Heart left ventricle (tissue), 16 donors: Measurements from ENCODE around the gene TRIM54. TPM values are rescaled to one million over a fixed set of nuclear protein-coding genes. Genes with fewer than 3 reads are reported as not detected.

Source experiments
- ATAC-seq, 4 donors: fragments of 200-7000 bp; cut with Tn5 transposase; one replicate each; pipeline ENCODE4 v1.9.1; 2020 to 2022; ENCODE audit warnings: moderate library complexity in 4 of 4, mild to moderate bottlenecking in 3 of 4, moderate number of reproducible peaks in 1 of 4
- DNase-seq, 5 donors: peaks; one replicate each; pipeline ENCODE4 v3.0.0-alpha.2; 2020
- H3K27ac ChIP-seq, 12 donors: fragments of 200-600 bp; sonication (generic) in 4 of 12; one replicate each; pipeline versions ENCODE4 v1.5.0 to v1.8.0; 2016 to 2022; ENCODE audit warnings: mild to moderate bottlenecking in 2 of 12
- H3K27me3 ChIP-seq, 9 donors: fragments of 200-600 bp; sonication (generic) in 2 of 9; one replicate each; pipeline versions ENCODE4 v1.5.1 to v1.8.0; 2016 to 2022; ENCODE audit warnings: mild to moderate bottlenecking in 3 of 9
- H3K36me3 ChIP-seq, 9 donors: fragments of 200-600 bp; sonication (generic) in 2 of 9; one replicate each; pipeline versions ENCODE4 v1.5.0 to v1.8.0; 2018 to 2022; ENCODE audit warnings: mild to moderate bottlenecking in 2 of 9
- H3K4me1 ChIP-seq, 12 donors: fragments of 200-600 bp; sonication (generic) in 4 of 12; one replicate each; pipeline versions ENCODE4 v1.5.0 to v1.8.0; 2016 to 2022; ENCODE audit warnings: mild to moderate bottlenecking in 3 of 12
- H3K4me3 ChIP-seq, 12 donors: fragments of 200-600 bp; sonication (generic) in 4 of 12; one replicate each; pipeline versions ENCODE4 v1.5.0 to v1.8.0; 2017 to 2022; ENCODE audit warnings: mild to moderate bottlenecking in 9 of 12, moderate library complexity in 4 of 12
- H3K9me3 ChIP-seq, 12 donors: fragments of 200-600 bp; sonication (generic) in 4 of 12; one replicate each; pipeline versions ENCODE4 v1.5.0 to v1.8.0; 2016 to 2022; ENCODE audit warnings: mild to moderate bottlenecking in 1 of 12
- CTCF ChIP-seq, 12 donors: fragments of 200-600 bp; sonication (generic) in 4 of 12; IDR thresholded peaks; one replicate each; pipeline versions ENCODE4 v1.5.0 to v1.8.0; 2018 to 2022; ENCODE audit warnings: antibody characterized with exemption in 12 of 12, mild to moderate bottlenecking in 5 of 12
- POLR2A ChIP-seq, 2 donors: fragments of 450-650 bp; IDR thresholded peaks; one replicate each; pipeline ENCODE4 v1.6.1; 2017; ENCODE audit warnings: antibody characterized with exemption in 2 of 2, mild to moderate bottlenecking in 2 of 2, moderate library complexity in 2 of 2
- WGBS, 4 donors: extraction: QIAGEN DNeasy Blood & Tissue Kit in 2 of 4; methylation state at CpG; one replicate each; pipeline versions ENCODE4 v1.1.5 to v1.1.7; 2013 to 2018; 5-methylcytosine and 5-hydroxymethylcytosine counted together
- intact Hi-C, 10 donors: fragments of 100-400 bp; cut with DNase I; formaldehyde crosslinking; loops; one replicate each; pipeline versions ENCODE4 v1.11.1 to v1.14.2; 2022
- polyA plus RNA-seq, 2 donors: library from polyadenylated mRNA; stranded (reverse); fragments of 200-250 nt; gene quantifications; one replicate each; pipeline ENCODE4 v1.2.3, GENCODE V29; 2013
- total RNA-seq, 9 donors: library from RNA; depleted of rRNA in 2 of 9; stranded (reverse); fragments of >200 nt in 2 of 9; fragmentation: NEBNext Ultra II Directional in 3 of 9; extraction: Animal tissue kit (Norgen Biotek cat#: 25700) in 3 of 9; gene quantifications; one replicate each; pipeline versions ENCODE4 v1.1.0 to v1.2.4, GENCODE V29; 2016 to 2023
- donor health status: ischemic (EF 13 %, LVEDD 7.1; RV severe dilation, severe dysfunction).
- donor health status: healthy with polysubstance abuse.
- donor health status: DM: no; HTN: yes; CAD: no.
- donor health status: DM: no; HTN: no; CAD: no.
- donor health status: ischemic (EF 25% LVEDD 6.9; RV normal size, moderate dysfunction).
- donor health status: ischemic (EF 25% LVEDD 5.7; RV mildly dilated, moderate dysfunction).
- donor health status: healthy.
- donor health status: DM: yes; HTN: yes; CAD: no.
- donor health status: ischemic (EF 35%, LVEDD 5.7; RV mildly dilated, moderate dysfunction).
- donor health status: nonischemic (EF 11% LVEDD 7.7; RV severe dilation, severe dysfunction).
- donor health status: DM: yes; HTN: yes; CAD: no.
- donor health status: PGD.
- donor health status: ischemic (EF 29% LVEDD 5.4; RV normal size, mild dysfunction).
- donor health status: nonischemic (EF 23%, LVEDD 6.1; RV moderate dilation, normal function).

TRIM54 gene
- total and polyA plus RNA-seq, 11 donors: 128 to 329 (median 241) TPM

DNA sequence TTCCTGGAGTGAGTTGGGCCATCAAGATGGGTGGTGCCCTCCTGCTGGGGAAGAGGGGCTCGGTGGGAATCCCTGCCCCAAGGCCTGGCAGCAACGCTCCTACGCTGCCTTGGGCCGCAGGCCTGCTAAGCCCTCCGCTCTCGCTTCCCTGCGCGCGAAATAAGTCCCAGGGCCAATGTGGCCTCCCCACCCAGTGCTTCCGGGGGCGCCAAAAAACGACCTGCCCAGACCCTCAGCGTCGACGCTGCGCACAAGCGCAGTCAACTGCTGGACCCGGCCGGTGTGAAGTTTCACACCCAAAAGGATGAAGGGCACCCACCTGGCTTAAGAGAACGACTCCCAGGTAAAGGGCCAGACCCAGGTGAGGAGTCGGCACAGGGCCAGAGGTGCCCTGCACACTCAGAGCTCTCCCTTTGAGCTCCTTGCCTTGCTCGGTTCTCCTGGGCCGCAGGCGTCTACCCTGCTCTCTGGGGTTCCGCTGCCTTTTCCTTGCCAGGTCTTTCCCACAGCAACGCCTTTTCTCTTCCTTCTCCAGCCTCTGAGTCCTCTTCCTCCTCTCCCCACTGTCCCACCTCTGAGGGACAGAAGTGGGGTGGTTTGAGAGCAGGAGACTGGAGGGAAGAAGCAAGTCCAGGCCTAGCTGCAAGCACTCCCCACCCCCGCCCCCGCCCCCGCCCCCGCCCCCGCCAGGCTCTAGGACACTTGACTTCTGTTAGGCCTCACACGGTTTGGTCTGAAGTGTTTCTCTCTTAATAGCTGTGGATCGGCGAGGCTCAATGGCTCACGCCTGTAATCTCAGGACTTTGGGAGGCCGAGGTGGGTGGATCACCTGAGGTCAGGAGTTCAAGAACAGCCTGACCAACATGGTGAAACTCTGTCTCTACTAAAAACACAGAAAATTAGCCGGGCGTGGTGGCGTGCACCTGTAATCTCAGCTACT lies 6.7 kb upstream of the TRIM54 start, which contains the start of gene DNAJC5G:
TSS of gene DNAJC5G (plus strand) at position 223 of the 940 bp plus-strand sequence. CDS start 1,296 bp downstream, outside the sequence.
- no peaks in the 10 kb centered on the region for H3K36me3 ChIP-seq
- TF ChIP-seq POLR2A (IDR thresholded peaks at IDR 0.05): no peak
- TF ChIP-seq CTCF (IDR thresholded peaks at IDR 0.05): no peak
- peaks cover 0 to 41% (median 8%) of the 10 kb centered on the region in 12 donors for H3K4me1 ChIP-seq
- no peak for ATAC-seq
- no peaks in the 10 kb centered on the region for H3K9me3 ChIP-seq
- H3K27ac ChIP-seq: peak within 1 kb of the TSS in 5 of 12 donors; percentile 71 to 91 (median 81)
- DNase-seq: no peak
- WGBS, 4 donors: 73 to 81% (median 77%) methylated on average over 37 to 39 of the region's 39 CpGs
- intact Hi-C loops: loop anchor here in 5 of 10 donors (2.0 to 10.0 kb wide), 4 partner anchors 177 to 321 kb away; no protein-coding TSS in a partner anchor
- peaks cover 0 to 4% (median 0%) of the 10 kb centered on the region in 9 donors for H3K27me3 ChIP-seq
- no peak within 1 kb of the TSS for H3K4me3 ChIP-seq

- peaks cover 0 to 37% (median 10%) of the 10 kb centered on the region in 12 donors for H3K4me1 ChIP-seq
- WGBS, 4 donors: 72 to 88% (median 80%) methylated on average over 1 of the region's 1 CpG
- no peaks in the 10 kb centered on the region for H3K36me3 ChIP-seq
- H3K27ac ChIP-seq: no peak overlapping the region
- intact Hi-C loops: loop anchor here in 5 of 10 donors (2.0 to 10.0 kb wide), 4 partner anchors 27 to 323 kb away; no protein-coding TSS in a partner anchor
- H3K27me3 ChIP-seq: peaks cover 0 to 7% (median 0%) of the 10 kb centered on the region in 9 donors
- no peak overlapping the region for H3K4me3 ChIP-seq
- no peaks in the 10 kb centered on the region for H3K9me3 ChIP-seq
- DNase-seq (no peak), ATAC-seq (no peak)
- TF ChIP-seq CTCF (IDR thresholded peaks at IDR 0.05) (no peak), POLR2A (IDR thresholded peaks at IDR 0.05) (no peak)
Observed at GRCh38 chr2:27278010-27278409, 4.2 kb upstream of the TRIM54 start.

DNA sequence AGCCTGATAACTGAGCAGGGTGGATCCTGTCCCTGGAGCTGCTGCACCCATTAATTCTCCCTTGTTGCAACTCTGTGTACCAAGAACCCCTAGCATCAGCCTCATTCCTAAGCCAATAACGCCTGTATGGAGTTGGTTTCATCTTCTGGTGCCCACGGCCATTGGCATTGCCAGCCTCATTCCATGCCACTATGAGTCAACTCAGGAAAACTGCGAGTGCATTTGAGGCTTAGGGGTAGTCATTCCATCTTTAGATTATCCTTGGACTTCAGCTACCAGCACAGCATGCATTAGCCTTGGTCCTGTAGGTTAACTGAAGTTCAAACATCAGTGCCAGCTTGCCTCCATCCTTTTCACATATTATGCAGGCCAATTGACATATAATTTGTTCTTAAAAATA lies 1.4 kb upstream of the TRIM54 start:
- Histone ChIP-seq H3K27ac (peak overlapping the region; percentile 74 to 99 (median 90)), H3K4me3 (no peak overlapping the region)

More for the DNA sequence above, 1.4 kb upstream of the TRIM54 start:
- WGBS, 4 donors: 76 to 88% (median 79%) methylated on average over 3 of the region's 3 CpGs
- H3K27me3 ChIP-seq: peaks cover 0 to 7% (median 0%) of the 10 kb centered on the region in 9 donors
- no peak for TF ChIP-seq POLR2A (IDR thresholded peaks at IDR 0.05)
- TF ChIP-seq CTCF (IDR thresholded peaks at IDR 0.05): no peak
- intact Hi-C loops: loop anchor here (1.0 to 10.0 kb wide), 12 partner anchors 16 to 320 kb away; partner anchors contain the start of gene SLC30A3 (in 1 of the 10)
- DNase-seq (peak in 1 of 5 donors; percentile 3), ATAC-seq (no peak)
- no peaks in the 10 kb centered on the region for H3K36me3 ChIP-seq
- peaks cover 0 to 25% (median 10%) of the 10 kb centered on the region in 12 donors for H3K4me1 ChIP-seq
- H3K9me3 ChIP-seq: no peaks in the 10 kb centered on the region
